ENCODE data around the gene RPA4.

DNA sequence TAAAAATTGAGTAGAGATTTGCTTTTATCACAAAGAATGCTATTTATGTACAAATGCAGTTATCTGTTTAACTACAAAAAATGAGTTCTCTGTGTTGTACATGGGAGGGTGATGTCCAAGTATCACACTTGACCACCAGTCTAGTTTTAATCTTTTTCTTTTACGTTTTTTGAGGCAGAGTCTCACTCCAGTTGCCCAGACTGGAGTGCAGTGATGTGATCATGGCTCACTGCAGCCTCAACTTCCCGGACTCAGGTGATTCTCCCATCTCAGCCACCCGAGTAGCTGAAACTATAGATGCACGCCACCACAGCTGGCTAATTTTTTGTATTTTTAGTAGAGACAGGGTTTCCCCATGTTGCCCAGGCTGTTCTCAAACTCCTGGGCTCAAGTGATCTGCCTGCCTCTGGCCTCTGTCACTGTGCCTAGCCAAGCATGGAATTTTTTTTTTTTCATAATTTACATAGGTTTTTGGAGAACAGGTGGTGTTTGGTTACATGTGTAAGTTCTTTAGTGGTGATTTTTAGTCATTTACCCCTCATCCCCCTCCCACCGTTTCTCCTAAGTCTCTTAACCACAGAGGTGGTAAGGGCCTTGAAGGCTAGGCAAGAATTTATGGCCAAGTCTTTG is 47.9 kb upstream of the RPA4 start:
- TF ChIP-seq, protein P1, sequence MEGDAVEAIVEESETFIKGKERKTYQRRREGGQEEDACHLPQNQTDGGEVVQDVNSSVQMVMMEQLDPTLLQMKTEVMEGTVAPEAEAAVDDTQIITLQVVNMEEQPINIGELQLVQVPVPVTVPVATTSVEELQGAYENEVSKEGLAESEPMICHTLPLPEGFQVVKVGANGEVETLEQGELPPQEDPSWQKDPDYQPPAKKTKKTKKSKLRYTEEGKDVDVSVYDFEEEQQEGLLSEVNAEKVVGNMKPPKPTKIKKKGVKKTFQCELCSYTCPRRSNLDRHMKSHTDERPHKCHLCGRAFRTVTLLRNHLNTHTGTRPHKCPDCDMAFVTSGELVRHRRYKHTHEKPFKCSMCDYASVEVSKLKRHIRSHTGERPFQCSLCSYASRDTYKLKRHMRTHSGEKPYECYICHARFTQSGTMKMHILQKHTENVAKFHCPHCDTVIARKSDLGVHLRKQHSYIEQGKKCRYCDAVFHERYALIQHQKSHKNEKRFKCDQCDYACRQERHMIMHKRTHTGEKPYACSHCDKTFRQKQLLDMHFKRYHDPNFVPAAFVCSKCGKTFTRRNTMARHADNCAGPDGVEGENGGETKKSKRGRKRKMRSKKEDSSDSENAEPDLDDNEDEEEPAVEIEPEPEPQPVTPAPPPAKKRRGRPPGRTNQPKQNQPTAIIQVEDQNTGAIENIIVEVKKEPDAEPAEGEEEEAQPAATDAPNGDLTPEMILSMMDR (conservative IDR thresholded peaks at IDR 0.05; ENCODE audit: low read length) = no peak
- TF ChIP-seq EZH2phosphoT487 (IDR thresholded peaks at IDR 0.05; ENCODE audit: borderline replicate concordance, low read depth, low read length) = no peak

Data from OCI-LY7 (cell line).